Measurements from ENCODE around the gene PLD2.

DNA sequence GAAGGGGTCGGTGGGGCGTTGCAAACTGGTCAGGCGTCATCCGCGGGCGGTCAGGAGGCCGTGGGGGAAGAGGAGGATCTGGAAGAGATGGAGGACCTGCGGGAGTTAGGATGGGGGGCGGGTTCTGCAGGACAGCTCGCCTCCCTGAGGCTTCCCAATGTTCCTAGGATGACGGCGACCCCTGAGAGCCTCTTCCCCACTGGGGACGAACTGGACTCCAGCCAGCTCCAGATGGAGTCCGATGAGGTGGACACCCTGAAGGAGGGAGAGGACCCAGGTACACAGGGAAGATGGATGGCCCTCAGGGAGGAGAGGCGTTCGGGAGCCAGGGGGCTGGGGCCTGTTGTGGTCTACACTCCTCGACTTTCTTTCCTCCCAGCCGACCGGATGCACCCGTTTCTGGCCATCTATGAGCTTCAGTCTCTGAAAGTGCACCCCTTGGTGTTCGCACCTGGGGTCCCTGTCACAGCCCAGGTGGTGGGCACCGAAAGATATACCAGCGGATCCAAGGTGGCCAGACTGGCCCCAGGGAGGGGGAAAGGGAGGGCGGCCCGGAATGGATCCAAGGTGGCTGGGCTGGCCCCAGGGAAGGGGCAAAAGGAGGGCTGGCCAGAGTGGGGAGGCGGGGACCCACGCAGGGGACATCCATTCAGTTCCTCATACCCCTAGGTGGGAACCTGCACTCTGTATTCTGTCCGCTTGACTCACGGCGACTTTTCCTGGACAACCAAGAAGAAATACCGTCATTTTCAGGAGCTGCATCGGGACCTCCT is 839 bp downstream of the PLD2 start:
- no peak for TF ChIP-seq CTCF (conservative IDR thresholded peaks at IDR 0.05 in 1 of 2, IDR thresholded peaks at IDR 0.05 in 1 of 2; ENCODE audit: low read depth in 1 of 2, low read length in 2 of 2)
- no peak for TF ChIP-seq EZH2 (IDR thresholded peaks at IDR 0.05; ENCODE audit: low read length, missing control alignments)
